GM21717 (cell line): ENCODE results near the gene FLT1.

ENCODE experiments used
- ATAC-seq: cut with Tn5 transposase; IDR thresholded peaks from one replicate; pipeline ENCODE4 v1.9.1; 2021; ENCODE audit warnings: mild to moderate bottlenecking, moderate library complexity; ENCODE audit not compliant: unreplicated experiment

FLT1 gene

DNA sequence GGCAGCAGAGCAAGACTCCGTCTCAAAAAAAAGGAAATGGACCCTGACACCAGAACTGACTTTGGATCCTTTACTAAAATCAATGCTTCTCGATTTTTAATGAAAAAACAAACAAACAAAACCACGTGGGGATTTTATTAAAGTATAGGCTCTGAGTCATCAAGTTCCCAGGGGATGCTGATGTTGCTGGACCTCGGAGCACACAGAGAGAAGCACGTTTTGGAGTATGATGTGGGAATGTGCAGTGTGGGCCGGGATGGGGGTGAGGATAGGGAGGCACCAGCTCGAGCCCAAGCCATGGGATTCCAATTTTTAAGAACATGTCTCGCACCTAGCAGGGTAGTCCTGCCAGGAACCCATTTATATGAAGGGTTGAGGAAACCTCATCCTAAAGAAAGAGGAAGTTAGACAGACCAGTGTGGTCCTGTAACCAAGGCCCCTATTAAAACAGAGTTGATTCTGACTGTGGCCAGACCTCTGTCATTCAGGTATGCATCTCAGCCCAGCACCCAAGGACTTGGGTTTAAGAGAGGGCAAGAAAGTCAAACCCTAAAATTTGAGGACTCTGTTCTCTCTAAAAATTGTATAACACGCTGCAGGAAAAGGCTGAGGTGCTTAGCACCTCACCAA, 6.4 kb downstream of the FLT1 start:
- no peak for ATAC-seq

DNA sequence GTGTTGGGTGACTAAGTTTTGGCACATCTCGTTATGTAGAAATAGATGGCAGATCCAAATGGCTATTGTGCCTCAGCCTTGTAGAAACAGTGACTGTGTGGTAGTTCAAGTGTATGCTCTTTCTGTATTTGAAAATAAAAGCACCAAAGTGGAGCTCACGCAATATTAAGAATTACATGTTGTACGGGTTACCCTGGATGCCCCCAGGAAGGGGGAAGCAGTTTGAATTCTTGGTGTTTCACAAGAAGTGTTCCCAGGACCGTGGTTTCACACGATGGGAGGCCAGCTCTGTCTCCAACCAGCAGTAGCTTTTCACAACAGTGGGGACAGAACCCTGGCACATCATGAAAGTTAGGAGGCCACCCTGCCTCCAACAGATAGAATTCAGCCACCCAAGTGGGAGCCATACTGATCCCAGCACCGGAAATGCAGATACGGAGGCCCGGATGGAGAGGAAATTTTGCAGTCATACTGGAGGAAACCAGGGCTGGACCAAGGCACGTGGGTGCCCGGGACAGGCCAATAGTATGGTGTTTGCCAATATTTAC, 8.9 kb downstream of the FLT1 start:
- no peak for ATAC-seq

DNA sequence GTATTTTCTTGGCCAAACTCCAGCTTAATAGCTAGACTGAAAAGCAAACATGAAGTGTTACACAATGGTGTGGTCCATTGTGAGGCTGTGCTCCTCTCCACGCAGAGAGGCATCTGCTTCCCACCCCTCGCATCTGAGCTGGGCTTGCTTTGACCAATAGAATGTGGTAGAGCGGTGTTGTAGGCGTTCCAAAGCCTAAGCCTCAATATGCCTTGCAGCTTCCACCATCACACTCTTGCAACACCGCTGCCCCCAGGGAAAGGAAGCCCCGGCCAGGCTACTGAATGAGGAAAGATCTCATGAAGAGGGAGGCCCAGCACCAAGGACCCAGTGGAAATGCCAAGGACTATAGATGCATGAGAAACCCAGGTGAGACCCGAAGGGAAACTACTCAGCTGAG, 9.4 kb downstream of the FLT1 start:
- ATAC-seq: no peak

DNA sequence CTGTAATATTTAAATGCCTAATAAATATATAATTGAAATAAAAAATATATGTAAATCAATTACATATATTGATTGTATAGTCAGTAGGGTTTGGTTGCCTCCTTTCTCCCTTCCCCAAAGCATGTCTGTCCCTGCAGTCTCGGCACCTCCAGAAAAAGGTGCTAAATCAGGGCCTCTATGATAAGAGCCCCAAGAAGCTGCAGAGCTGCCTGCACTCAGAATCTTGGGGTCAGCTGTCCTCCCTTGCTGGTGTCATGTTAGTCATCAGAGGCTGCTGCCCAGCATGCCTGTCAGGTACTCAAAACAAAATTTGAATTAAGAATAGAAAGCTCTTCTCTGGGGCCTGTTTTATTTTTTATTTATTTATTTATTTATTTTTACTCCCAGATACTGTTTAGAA, 9.8 kb downstream of the FLT1 start:
- ATAC-seq: no peak

DNA sequence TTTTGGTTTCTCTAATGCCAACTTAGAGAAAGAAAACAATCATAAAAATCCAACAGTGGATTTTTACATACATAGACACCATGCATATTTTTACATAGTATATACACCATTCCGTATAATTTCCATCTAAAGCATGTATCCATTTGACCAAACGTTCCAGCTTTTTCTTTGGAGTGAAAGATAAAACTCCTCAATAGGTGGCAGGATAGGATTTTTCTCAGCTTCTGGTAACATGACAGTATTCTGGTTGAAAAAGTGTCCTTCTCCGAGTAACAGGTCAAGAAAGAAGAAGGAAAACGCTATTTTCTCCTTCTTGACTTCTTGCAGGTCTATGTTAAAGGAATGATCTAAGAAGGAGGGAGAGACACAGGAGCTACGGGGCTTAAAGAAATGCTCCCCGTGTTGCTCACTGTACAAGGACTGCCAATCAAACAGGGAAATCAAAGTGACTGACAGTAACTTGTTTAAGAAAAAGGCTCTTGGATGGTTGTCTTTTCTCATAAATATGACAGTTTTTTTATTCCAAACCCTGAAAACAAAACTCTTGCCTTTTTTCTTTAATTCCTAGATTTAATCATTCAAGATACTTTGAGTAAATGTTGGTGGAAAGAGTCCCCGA, 11.5 kb downstream of the FLT1 start:
- ATAC-seq: no peak

DNA sequence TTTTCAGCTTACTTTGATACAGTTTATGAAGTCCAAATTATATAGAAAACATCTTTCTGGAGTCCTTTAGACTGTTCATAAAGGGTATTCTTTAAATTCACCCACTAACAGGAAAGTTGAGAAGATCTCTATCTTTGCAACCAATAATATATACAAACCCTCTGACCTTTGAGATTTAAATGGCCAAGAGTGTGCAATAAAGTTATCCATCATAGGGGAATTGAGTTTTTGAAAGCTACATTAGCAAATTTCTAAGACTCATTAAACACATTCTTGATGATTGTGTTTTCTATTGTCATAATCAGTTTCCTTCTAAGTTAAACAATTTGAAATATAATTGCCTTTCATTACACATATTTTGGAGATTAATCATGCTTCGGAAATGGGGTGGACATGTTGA, 15.9 kb downstream of the FLT1 start:
- no peak for ATAC-seq

DNA sequence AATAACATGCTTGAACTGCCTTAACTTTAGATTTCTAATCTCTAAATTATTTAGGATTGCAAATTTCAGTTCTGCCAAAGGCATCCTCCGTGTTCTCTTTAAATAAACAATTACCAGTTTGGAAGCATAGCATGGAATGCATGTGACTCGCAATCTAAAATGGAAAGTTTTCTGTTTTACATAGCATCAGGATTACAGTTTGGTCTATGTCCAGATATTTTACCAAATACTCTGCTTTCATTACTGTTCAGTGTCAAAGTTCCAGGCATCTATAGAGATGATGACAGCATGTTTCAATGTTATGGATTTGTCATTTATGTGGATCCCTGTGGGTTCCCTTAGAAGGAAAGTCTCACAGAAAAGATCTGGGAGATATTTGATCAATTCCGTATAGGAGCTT, 16.8 kb downstream of the FLT1 start:
- no peak for ATAC-seq

DNA sequence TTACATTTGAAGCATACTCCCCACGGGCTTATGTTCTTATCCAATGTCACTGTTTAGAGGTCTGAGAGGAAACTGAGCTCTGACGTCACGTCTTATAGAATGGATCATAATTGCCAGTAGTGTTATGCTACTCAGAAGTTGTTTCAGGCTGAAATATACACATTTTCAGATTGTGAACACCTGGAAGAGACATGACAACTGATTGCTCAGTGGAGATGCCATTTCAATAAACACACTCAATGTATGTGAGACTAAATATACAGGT, 17.3 kb downstream of the FLT1 start:
- ATAC-seq: no peak

DNA sequence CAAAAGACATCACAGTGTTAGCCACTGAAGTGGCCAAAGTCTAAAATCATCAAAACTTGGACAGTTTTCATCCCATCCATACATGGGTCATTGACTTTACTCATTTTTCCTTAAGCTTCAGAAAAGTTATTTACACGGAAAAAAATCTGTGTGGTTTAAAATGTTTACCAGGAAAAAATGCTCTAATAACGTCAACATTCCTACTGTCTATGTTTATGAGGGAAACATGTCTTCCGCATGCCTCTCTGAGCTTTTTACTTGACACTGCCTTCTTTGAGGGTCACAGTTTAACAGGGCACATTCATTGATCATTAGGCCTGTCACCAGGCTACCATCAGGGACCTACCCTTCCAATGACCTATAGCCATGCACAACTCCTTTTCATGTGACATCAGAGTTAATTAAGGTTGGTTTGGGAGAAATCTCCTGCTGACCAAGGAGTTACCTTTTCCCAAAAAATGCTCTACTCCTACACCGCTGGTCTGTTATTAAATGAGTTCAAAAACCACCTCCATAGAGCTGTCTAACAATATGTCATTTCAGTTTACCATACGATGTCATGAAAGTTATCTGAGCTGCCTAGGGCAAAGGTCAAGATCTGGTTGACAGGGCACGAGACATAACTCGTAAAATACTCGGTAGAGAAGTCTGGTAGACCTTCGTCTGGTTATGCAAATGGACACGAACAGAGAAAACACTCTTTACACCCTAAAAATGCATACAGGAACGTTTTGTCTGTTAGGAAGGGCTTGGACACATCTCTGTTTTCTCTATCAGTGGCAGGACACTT, 17.8 kb downstream of the FLT1 start:
- ATAC-seq: no peak

DNA sequence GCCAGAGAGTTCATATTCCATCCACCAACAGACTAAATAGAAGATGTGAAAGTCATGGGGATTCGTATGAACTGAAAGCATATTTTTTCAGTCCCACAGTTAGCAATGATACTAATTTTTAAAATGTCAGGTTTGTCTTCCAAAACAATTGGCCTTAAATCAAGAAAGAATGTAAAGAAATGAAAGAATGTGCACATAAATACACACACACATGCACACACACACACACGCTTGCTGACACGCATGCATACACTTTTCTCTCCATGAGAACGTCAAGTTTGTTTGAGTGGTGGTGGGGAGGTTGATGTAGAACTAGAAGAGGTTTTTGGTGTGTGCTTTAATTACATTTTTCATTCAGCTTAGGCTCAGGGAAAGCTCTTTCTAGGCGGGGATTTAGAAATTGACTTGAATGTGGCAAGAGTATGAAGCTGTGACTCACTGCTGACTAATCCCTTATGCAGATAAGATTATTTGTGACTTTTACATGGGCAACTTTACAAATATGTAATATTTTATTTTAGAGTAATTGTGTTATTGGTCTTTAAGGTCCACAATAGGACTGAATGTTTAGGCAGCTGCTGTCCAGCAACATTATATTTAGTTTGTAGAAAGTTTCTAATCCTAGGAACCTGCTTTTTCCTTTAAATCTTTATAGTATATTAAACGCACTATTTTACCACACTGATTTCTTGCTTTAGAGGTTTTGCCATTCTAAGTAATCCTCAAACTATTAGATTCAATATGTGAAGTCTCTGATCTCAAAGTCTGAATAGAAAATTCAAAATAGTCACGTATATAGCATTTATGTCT, 18.8 kb downstream of the FLT1 start:
- no peak for ATAC-seq

DNA sequence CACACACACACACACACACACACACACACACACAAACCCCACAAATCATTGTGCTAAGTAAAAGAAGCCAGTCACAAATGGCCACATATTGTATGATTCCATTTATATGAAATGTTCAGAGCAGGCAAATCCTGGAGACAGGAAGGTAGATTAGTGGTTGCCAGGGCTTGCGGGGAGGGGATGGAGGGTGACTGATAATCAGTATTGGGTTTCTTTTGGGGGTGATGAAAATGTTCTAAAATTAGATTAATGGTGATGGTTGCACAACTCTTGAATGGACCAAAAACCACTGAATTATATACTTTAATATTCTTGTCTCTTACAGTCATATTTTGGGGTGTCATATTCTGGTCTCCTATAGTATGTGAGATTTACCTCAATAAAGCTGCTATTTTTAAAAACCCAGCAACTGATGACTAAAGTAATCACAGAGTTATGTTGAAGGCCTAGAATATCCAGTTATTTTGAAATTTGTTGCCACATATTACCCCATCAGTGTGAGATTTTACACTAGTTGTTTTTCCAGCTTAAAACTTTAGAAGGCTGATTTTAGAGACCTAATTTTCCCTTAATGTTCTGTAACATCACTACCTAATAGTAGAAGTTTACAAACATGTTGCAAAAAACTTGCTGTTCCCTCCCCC, 20.3 kb downstream of the FLT1 start:
- ATAC-seq: no peak

DNA sequence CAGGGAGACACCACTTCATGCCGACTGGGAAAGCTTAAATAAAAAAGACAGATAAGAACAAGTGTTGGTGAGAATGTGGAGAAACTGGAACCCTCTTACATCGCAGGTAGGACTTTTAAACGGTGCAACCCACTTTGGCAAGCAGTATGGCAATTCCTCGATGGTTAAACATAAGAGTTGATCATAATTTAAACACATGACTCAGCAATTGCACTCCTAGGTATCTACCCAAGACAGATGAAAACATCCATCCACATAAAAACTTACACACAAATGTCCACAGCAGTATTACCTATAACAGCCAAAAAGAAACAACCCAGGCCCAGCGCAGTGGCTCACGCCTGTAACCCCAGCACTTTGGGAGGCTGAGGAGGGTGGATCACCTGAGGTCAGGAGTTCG, 21.9 kb downstream of the FLT1 start:
- no peak for ATAC-seq

DNA sequence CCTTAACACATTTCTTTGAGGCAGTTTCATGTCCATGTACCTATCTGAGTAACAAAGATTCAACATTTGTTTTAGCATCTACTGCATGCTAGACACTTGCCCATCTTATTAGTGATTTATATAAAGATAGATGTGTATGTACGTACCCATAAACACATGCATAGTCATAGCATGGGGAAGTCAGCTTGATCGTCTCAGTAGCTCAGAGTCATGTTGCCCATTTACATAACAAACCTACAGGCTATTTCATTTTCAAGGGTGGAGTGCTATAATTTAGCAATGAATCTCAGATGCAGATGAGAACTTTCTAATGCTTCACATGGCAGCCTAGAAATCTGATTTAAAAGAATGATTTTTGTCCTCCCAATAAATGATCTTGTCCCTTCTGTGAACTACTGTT, 23.5 kb downstream of the FLT1 start:
- no peak for ATAC-seq

DNA sequence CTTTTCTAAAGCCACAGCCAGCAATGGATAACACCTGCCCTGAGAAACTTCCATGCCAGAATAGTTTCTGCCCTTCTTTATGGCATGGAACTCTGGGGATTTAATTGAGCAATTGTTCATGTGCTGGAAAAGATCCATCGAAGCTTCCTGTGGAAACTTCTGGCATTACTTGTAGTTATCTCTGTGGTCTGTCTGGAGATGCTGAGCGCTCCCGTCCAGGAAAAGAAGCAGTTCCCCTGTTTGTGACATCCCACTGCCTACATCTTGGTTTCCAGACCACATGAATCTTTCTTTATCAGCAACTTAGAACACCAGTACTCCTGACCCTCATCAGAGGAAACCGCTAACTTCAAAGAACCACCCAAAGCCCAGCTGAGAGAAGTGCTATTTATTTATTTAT, 24.6 kb downstream of the FLT1 start:
- no peak for ATAC-seq

DNA sequence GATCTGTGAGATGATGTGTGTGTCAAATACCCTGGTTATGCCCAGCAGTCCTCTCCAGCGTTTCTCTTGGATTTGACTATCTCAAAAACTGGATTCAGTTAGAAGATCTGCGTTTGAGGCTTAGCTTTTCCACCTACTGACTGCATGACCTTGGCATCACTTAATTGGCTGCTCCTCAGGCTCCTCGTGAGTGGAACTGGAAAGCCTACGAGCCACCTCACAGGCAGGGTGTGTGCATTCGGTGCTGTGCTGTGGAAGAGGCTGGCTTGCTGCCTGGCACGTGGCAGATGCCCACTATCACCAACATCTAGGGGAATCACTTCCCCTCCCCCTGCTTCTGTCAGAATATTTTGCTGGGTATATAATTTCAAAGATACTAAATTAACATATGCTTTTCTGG, 25.6 kb downstream of the FLT1 start:
- ATAC-seq: no peak

DNA sequence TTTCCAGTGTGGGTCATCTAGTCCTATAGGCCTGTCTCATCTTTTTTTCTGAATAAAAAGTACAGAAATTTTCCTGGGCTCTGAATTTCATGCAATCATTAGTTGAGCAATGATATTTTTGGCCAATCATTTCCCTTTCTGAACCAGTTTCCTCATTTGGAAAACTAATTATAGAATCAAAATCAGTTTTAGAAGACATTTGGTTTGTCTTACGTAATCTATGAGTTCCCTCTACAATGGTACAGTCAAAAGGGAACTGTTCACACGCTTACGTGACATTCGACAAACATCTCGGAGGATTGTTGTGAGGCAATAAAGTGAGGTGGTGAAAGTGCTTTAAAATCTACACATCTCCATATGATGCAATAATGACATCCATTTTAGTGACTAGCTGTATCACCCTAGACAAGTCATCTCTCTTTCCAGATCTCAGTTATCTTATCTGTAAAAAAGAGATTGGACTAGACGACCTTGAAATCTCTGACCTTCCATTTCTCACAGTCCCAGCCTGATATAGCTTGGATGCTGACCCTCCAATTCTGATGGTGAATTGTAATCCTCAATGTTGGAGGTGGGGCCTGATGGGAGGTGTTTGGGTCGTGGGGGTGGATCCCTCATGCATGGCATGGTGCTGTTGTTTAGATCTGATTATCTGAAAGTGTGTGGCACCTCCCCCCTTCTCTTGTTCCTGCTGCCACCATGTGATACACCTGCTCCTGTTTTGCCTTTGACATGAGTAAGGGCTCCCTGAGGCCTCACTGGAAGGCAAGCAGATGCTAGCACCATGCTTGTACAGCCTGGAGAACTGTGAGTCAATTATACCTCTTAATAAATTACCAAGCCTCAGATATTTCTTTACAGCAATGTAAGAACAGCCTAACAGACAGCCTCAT, 26.7 kb downstream of the FLT1 start:
- no peak for ATAC-seq

DNA sequence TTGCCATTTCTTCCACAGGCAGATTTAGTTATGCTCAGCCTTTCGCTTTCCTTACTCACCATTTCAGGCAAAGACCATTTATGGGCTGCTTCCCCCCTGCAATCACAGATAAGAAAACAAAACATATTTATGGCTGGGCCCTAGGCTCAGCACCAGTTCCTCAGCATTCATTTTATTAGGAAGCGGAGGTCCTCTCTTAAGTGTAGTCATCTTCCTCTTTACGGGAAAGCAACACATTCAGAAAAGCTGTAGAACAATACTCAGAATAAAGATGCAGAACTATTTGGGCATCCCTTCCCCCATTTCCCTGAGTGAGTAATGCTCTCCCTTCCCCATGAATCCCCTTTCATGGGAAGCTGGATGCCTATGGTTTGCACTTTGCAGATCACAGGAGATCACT, 27.9 kb downstream of the FLT1 start:
- no peak for ATAC-seq

DNA sequence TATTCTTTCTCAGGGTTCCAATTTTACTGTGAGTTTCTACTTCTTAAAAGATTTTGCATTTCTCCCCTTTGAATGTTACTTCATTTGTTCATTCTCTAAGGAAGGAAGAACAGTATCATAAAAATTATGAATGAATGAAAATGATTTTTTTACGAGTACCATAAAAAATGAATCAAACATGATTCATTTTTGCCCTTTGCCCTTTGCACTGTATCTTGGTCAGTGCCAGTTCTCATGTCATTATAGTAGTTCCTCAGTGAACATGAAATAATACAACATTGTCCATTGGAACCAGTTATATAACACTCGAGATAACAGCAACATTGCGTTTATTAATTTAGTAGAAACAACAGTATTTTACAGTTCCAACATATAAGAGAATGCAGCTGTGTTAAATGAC, 28.8 kb downstream of the FLT1 start:
- ATAC-seq: no peak

DNA sequence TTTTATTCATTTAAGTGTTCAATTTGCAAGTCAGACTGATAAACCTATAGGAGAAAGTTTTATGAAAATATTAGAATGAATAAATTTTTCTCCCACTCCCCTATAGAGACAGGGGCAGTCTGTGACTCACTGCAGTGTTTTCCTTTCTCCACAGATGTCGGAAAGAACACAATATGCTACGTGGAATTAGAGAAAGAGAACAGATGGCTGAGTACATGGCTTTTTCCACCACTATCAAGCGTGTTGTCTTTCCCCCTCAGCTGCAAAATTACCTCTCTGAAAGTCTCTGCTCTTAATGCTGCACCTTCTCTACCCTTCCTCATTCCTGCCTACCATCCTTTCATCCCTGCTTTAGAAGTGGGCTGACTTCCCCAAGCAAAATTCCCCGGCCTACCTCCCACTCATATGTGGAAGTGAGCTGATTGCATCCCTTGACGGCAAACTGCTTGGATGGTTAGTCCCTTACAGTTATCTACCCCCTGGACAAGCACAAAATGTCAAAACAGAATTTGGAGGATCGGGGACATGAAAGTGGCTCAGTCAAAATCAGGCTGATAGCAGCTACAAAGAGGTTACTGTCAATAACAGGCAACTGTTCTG, 30.0 kb downstream of the FLT1 start:
- no peak for ATAC-seq

DNA sequence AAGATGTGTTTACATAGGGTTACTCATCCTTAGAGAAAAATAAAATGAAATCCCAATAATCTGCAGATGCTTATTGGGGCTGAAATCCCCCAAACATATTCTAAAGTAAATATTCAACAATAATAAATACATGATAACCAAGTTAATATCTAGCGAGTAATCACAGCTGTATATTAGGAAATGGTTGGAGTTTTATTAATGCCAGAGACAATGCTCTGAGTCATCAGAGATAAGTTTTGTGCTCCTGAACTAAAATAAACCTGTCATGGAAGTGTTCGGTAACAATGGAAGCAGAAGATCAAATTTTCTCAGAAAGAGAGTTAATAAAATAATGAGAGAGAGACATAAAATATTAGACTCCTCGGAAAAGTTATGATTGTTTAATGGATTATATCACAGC, 31.4 kb downstream of the FLT1 start:
- ATAC-seq: no peak
